ENCODE measurements around the gene CDKN1C.

CDKN1C gene

GRCh38 chr11:2846056-2846455 lies 39.5 kb downstream of the CDKN1C start:
- Histone ChIP-seq H3K27me3 (ENCODE audit: insufficient read depth, poor library complexity, severe bottlenecking) (no peaks in the 10 kb centered on the region), H3K4me3 (replicated peaks; ENCODE audit: insufficient read depth, low read length) (no peak overlapping the region), H3K27ac (replicated peaks) (no peak overlapping the region)
- TF ChIP-seq SPI1 (IDR thresholded peaks at IDR 0.05; ENCODE audit: borderline replicate concordance, low read depth): no peak
- TF ChIP-seq CTCF (IDR thresholded peaks at IDR 0.05; ENCODE audit: insufficient read depth, low read length): no peak
- no peak for TF ChIP-seq REST (IDR thresholded peaks at IDR 0.05; ENCODE audit: insufficient replicate concordance, low read depth)
- TF ChIP-seq POLR2AphosphoS5 (IDR thresholded peaks at IDR 0.05; ENCODE audit: low read depth): no peak
- no peak for TF ChIP-seq GABPA (IDR thresholded peaks at IDR 0.05; ENCODE audit: low read depth)
- DNase-seq (ENCODE audit: low read depth in 1 of 2, low spot score in 1 of 2): no peak

GRCh38 chr11:2844996-2845395 lies 40.6 kb downstream of the CDKN1C start:
- no peak overlapping the region for H3K27ac ChIP-seq (replicated peaks)
- no peak overlapping the region for H3K4me3 ChIP-seq (replicated peaks; ENCODE audit: insufficient read depth, low read length)
- no peak for DNase-seq (ENCODE audit: low read depth in 1 of 2, low spot score in 1 of 2)
- H3K27me3 ChIP-seq (ENCODE audit: insufficient read depth, poor library complexity, severe bottlenecking): no peaks in the 10 kb centered on the region
- TF ChIP-seq CTCF (IDR thresholded peaks at IDR 0.05; ENCODE audit: insufficient read depth, low read length) (no peak), POLR2AphosphoS5 (IDR thresholded peaks at IDR 0.05; ENCODE audit: low read depth) (no peak), GABPA (IDR thresholded peaks at IDR 0.05; ENCODE audit: low read depth) (no peak), SPI1 (IDR thresholded peaks at IDR 0.05; ENCODE audit: borderline replicate concordance, low read depth) (no peak), REST (IDR thresholded peaks at IDR 0.05; ENCODE audit: insufficient replicate concordance, low read depth) (no peak)

- no peak overlapping the region for H3K27ac ChIP-seq (replicated peaks)
- DNase-seq (ENCODE audit: low read depth in 1 of 2, low spot score in 1 of 2): no peak
- H3K27me3 ChIP-seq (ENCODE audit: insufficient read depth, poor library complexity, severe bottlenecking): no peaks in the 10 kb centered on the region
- H3K4me3 ChIP-seq (replicated peaks; ENCODE audit: insufficient read depth, low read length): no peak overlapping the region
- TF ChIP-seq GABPA (IDR thresholded peaks at IDR 0.05; ENCODE audit: low read depth): no peak
- no peak for TF ChIP-seq POLR2AphosphoS5 (IDR thresholded peaks at IDR 0.05; ENCODE audit: low read depth)
- TF ChIP-seq SPI1 (IDR thresholded peaks at IDR 0.05; ENCODE audit: borderline replicate concordance, low read depth): no peak
- no peak for TF ChIP-seq REST (IDR thresholded peaks at IDR 0.05; ENCODE audit: insufficient replicate concordance, low read depth)
- no peak for TF ChIP-seq CTCF (IDR thresholded peaks at IDR 0.05; ENCODE audit: insufficient read depth, low read length)
These were observed 41.3 kb downstream of the CDKN1C start for GRCh38 chr11:2844116-2844842.
